Smooth muscle cell (in vitro differentiated cells): ENCODE measurements around the gene SLC25A3. TPM values are rescaled to one million over a fixed set of nuclear protein-coding genes. Genes with fewer than 3 reads are reported as not detected.

Experiments
- DNase-seq: peaks from one replicate; lab custom pipeline; 2025; ENCODE audit not compliant: unreplicated experiment; lab: John Stamatoyannopoulos, UW
- H2AFZ ChIP-seq: fragments of 200-600 bp; sonication (generic); 2 replicates; pipeline ENCODE4 v1.6.0; 2016; ENCODE audit warnings: antibody characterized with exemption, low read depth, mild to moderate bottlenecking
- H3F3A ChIP-seq: fragments of 200-600 bp; sonication (generic); 2 replicates; pipeline ENCODE4 v1.6.0; 2017; ENCODE audit warnings: antibody characterized with exemption, low read depth
- H3K27ac ChIP-seq: fragments of 200-600 bp; sonication (generic); 2 replicates; pipeline ENCODE4 v1.5.1; 2016; ENCODE audit warnings: low read depth, mild to moderate bottlenecking
- H3K27me3 ChIP-seq: fragments of 200-600 bp; sonication (generic); 2 replicates; pipeline ENCODE4 v1.6.1; 2016; ENCODE audit warnings: low read depth, mild to moderate bottlenecking
- H3K36me3 ChIP-seq: fragments of 200-600 bp; sonication (generic); 2 replicates; pipeline ENCODE4 v1.5.1; 2016; ENCODE audit warnings: low read depth
- H3K4me1 ChIP-seq: fragments of 200-600 bp; sonication (generic); 2 replicates; pipeline ENCODE4 v1.5.1; 2016; ENCODE audit warnings: low read depth
- H3K4me2 ChIP-seq: fragments of 200-600 bp; sonication (generic); 2 replicates; pipeline ENCODE4 v1.6.0; 2016; ENCODE audit warnings: mild to moderate bottlenecking
- H3K4me3 ChIP-seq: fragments of 200-600 bp; sonication (generic); 2 replicates; pipeline ENCODE4 v1.5.1; 2016; ENCODE audit warnings: mild to moderate bottlenecking
- H3K79me2 ChIP-seq: fragments of 200-600 bp; sonication (generic); 2 replicates; pipeline ENCODE4 v1.6.0; 2016; ENCODE audit warnings: low read depth, mild to moderate bottlenecking
- H3K9ac ChIP-seq: fragments of 200-600 bp; sonication (generic); 2 replicates; pipeline ENCODE4 v1.6.0; 2016; ENCODE audit warnings: low read depth
- H3K9me3 ChIP-seq: fragments of 200-600 bp; sonication (generic); replicated peaks from 2 replicates; pipeline ENCODE4 v1.5.1; 2016; ENCODE audit warnings: low read depth
- H4K20me1 ChIP-seq: fragments of 200-600 bp; sonication (generic); 2 replicates; pipeline ENCODE4 v1.6.0; 2016; ENCODE audit warnings: low read depth
- WGBS: methylation state at CpG from one replicate; pipeline ENCODE4 v1.1.7; 2016; ENCODE audit warnings: low lambda C conversion rate; 5-methylcytosine and 5-hydroxymethylcytosine counted together
- polyA plus RNA-seq: library from polyadenylated mRNA; unstranded; fragments of >200 nt; fragmentation: Nextera tagmentation; extraction: Ambion mirVana; gene quantifications from 2 replicates; pipeline ENCODE4 v1.2.1, GENCODE V29; 2016
- total RNA-seq: library from RNA; depleted of rRNA; stranded (reverse); fragments of >200 nt; gene quantifications from 2 replicates; pipeline ENCODE4 v1.2.3, GENCODE V29; 2014
- TF ChIP-seq, protein P1 (sequence below): fragments of 200-600 bp; sonication (generic); IDR thresholded peaks from 2 replicates; pipeline ENCODE4 v1.5.1; 2017; ENCODE audit warnings: borderline replicate concordance, mild to moderate bottlenecking, antibody characterized with exemption; ENCODE audit not compliant: insufficient read depth, poor library complexity, severe bottlenecking

Gene SLC25A3
- total and polyA plus RNA-seq, 2 experiments from 2014 or later: 440 to 643 TPM

- WGBS: 89% methylated on average over 1 of the region's 1 CpG
Measured at GRCh38 chr12:98578392-98578791, 15.1 kb upstream of the SLC25A3 start.

DNA sequence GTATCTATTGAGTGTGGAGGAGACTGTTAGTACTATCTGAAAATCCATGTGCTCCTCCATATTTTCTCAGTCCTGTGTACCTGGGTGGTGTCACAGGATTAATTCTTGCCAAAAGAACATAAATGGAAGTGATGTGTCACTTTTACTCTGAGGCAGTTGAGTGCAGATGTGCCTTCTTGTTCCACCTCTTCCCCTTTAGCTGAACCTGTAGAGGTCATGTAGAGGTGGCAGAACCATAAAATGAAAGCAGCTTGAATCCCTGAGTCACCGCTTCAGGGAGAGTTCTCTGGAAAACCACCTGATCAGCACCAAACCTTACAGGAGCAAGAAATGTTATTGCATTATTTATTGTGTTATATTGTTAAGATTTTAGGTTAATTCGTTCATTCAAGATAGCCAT, 14.7 kb upstream of the SLC25A3 start:
- Histone ChIP-seq H3K9ac (no peak overlapping the region), H3K27ac (no peak overlapping the region), H2AFZ (no peak overlapping the region), H3K36me3 (no peaks in the 10 kb centered on the region), H3K79me2 (no peaks in the 10 kb centered on the region), H3K4me3 (no peak overlapping the region), H3K4me2 (no peak overlapping the region), H3F3A (no peaks in the 10 kb centered on the region), H4K20me1 (no peaks in the 10 kb centered on the region), H3K4me1 (no peaks in the 10 kb centered on the region), H3K9me3 (no peaks in the 10 kb centered on the region), H3K27me3 (no peaks in the 10 kb centered on the region)
- TF ChIP-seq, protein P1, sequence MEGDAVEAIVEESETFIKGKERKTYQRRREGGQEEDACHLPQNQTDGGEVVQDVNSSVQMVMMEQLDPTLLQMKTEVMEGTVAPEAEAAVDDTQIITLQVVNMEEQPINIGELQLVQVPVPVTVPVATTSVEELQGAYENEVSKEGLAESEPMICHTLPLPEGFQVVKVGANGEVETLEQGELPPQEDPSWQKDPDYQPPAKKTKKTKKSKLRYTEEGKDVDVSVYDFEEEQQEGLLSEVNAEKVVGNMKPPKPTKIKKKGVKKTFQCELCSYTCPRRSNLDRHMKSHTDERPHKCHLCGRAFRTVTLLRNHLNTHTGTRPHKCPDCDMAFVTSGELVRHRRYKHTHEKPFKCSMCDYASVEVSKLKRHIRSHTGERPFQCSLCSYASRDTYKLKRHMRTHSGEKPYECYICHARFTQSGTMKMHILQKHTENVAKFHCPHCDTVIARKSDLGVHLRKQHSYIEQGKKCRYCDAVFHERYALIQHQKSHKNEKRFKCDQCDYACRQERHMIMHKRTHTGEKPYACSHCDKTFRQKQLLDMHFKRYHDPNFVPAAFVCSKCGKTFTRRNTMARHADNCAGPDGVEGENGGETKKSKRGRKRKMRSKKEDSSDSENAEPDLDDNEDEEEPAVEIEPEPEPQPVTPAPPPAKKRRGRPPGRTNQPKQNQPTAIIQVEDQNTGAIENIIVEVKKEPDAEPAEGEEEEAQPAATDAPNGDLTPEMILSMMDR: no peak
- DNase-seq: no peak
- 89% methylated on average over 2 of the region's 2 CpGs for WGBS

More at GRCh38 chr12:98578392-98578791, 15.1 kb upstream of the SLC25A3 start:
- TF ChIP-seq, protein P1: no peak
- no peak overlapping the region for H3K4me2 ChIP-seq
- no peaks in the 10 kb centered on the region for H3F3A ChIP-seq
- no peaks in the 10 kb centered on the region for H3K79me2 ChIP-seq
- no peaks in the 10 kb centered on the region for H3K9me3 ChIP-seq
- no peaks in the 10 kb centered on the region for H3K27me3 ChIP-seq
- no peaks in the 10 kb centered on the region for H4K20me1 ChIP-seq
- H3K4me3 ChIP-seq: no peak overlapping the region
- H3K9ac ChIP-seq: no peak overlapping the region
- no peak overlapping the region for H2AFZ ChIP-seq
- no peak overlapping the region for H3K27ac ChIP-seq
- H3K36me3 ChIP-seq: no peaks in the 10 kb centered on the region
- no peaks in the 10 kb centered on the region for H3K4me1 ChIP-seq
- no peak for DNase-seq

GRCh38 chr12:98579347-98579746, 14.1 kb upstream of the SLC25A3 start:
- no peak overlapping the region for H3K27ac ChIP-seq
- TF ChIP-seq, protein P1: no peak
- H3K79me2 ChIP-seq: no peaks in the 10 kb centered on the region
- 85% methylated on average over 5 of the region's 5 CpGs for WGBS
- no peak overlapping the region for H3K4me3 ChIP-seq
- no peak overlapping the region for H2AFZ ChIP-seq
- no peaks in the 10 kb centered on the region for H3K9me3 ChIP-seq
- DNase-seq: no peak
- H3K9ac ChIP-seq: no peak overlapping the region
- H4K20me1 ChIP-seq: no peaks in the 10 kb centered on the region
- H3K36me3 ChIP-seq: no peaks in the 10 kb centered on the region
- H3K4me1 ChIP-seq: no peaks in the 10 kb centered on the region
- no peaks in the 10 kb centered on the region for H3F3A ChIP-seq
- no peaks in the 10 kb centered on the region for H3K27me3 ChIP-seq
- H3K4me2 ChIP-seq: no peak overlapping the region

DNA sequence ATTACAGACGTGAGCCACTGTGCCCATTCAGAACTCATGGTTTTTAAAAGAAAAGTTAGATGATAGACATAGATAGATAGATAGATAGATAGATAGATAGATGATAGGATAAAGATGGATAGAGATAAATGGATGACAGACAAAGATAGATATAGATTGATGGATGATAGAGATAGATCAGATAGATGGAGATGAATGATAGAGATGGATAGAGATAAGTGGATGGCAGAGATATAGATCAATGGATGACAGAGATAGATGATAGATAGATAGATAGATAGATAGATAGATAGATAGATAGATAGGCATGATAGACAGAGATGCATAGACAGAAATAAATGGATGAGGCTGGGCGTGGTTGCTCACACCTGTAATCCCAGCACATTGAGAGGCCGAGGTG, 13.7 kb upstream of the SLC25A3 start:
- 96% methylated on average over 3 of the region's 3 CpGs for WGBS
- Histone ChIP-seq H3K79me2 (no peaks in the 10 kb centered on the region), H3K9ac (no peak overlapping the region), H4K20me1 (no peaks in the 10 kb centered on the region), H3K4me1 (no peaks in the 10 kb centered on the region), H3F3A (no peaks in the 10 kb centered on the region), H3K36me3 (no peaks in the 10 kb centered on the region), H3K4me2 (no peak overlapping the region), H2AFZ (no peak overlapping the region), H3K9me3 (no peaks in the 10 kb centered on the region), H3K4me3 (no peak overlapping the region), H3K27ac (no peak overlapping the region), H3K27me3 (no peaks in the 10 kb centered on the region)
- TF ChIP-seq, protein P1: no peak
- DNase-seq: no peak
